Measurements from ENCODE around the gene PIP5K1C.

- TF ChIP-seq CTCF (IDR thresholded peaks at IDR 0.05; ENCODE audit: borderline replicate concordance, extremely low read depth, low read length, poor library complexity, severe bottlenecking): no peak
- no peak for TF ChIP-seq EZH2 (IDR thresholded peaks at IDR 0.05; ENCODE audit: borderline replicate concordance, low read depth, low read length, severe bottlenecking)
Measured at GRCh38 chr19:3669947-3670795, 30.1 kb downstream of the PIP5K1C start.
